Gastrocnemius medialis (tissue), 4 donors: ENCODE measurements around the gene CYTH1. TPM values are rescaled to one million over a fixed set of nuclear protein-coding genes. Genes with fewer than 3 reads are reported as not detected.

ENCODE experiments used
- ATAC-seq, 2 donors: fragments of 150-250 bp; one replicate each; pipeline ENCODE4 v1.9.1; 2016
- DNase-seq, 2 donors: peaks; one replicate each; pipeline ENCODE4 v3.0.0-alpha.2; 2019
- H3K27ac ChIP-seq, 4 donors: fragments of 200-600 bp; sonication (generic); 1 replicate in 1 of 4; 2 replicates in 3 of 4; pipeline ENCODE4 v1.5.1; 2016 to 2018; ENCODE audit warnings: mild to moderate bottlenecking in 2 of 4, moderate library complexity in 1 of 4
- H3K27me3 ChIP-seq, 3 donors: fragments of 200-600 bp; sonication (generic) in 2 of 3; 1 replicate in 1 of 3; 2 replicates in 2 of 3; pipeline versions ENCODE4 v1.5.1 to v1.6.0; 2016 to 2019; ENCODE audit warnings: mild to moderate bottlenecking in 1 of 3, moderate library complexity in 1 of 3
- H3K36me3 ChIP-seq, 2 donors: fragments of 200-600 bp; sonication (generic) in 1 of 2; one replicate each; pipeline ENCODE4 v1.5.1; 2017 to 2018
- H3K4me1 ChIP-seq, 2 donors: fragments of 200-600 bp; sonication (generic) in 1 of 2; one replicate each; pipeline ENCODE4 v1.5.1; 2016 to 2017; ENCODE audit warnings: mild to moderate bottlenecking in 2 of 2
- H3K4me3 ChIP-seq, 4 donors: fragments of 200-600 bp; sonication (generic) in 3 of 4; 1 replicate in 1 of 4; 2 replicates in 3 of 4; pipeline ENCODE4 v1.5.1; 2016 to 2019; ENCODE audit warnings: mild to moderate bottlenecking in 2 of 4
- H3K9me3 ChIP-seq, 3 donors: fragments of 200-600 bp; sonication (generic) in 2 of 3; 1 replicate in 1 of 3; 2 replicates in 2 of 3; pipeline ENCODE4 v1.5.1; 2016 to 2019
- CTCF ChIP-seq, 5 experiments: fragments of 450-650 bp in 3 of 5; fragments of 200-600 bp in 2 of 5; sonication (generic) in 2 of 5; IDR thresholded peaks in 4 of 5; conservative IDR thresholded peaks in 1 of 5; 1 replicate in 4 of 5; 2 replicates in 1 of 5; pipeline ENCODE4 v1.5.1; 2016 to 2019; ENCODE audit warnings: antibody characterized with exemption in 5 of 5, mild to moderate bottlenecking in 3 of 5, moderate library complexity in 3 of 5
- POLR2A ChIP-seq, 2 donors: fragments of 450-650 bp; IDR thresholded peaks; one replicate each; pipeline ENCODE4 v1.6.1; 2017; ENCODE audit warnings: antibody characterized with exemption in 2 of 2, mild to moderate bottlenecking in 2 of 2, moderate library complexity in 2 of 2
- in situ Hi-C, 4 donors: fragments of 200-750 bp; cut with MboI; loops; one replicate each; pipeline versions ENCODE4 v1.15.0 to v1.8.0; 2017; ENCODE audit warnings: low sequenced_read_pairs in 4 of 4
- intact Hi-C: fragments of 100-400 bp; cut with DNase I; formaldehyde crosslinking; loops from one replicate; pipeline ENCODE4 v1.15.1; 2023; ENCODE audit warnings: low total_unique reads
- total RNA-seq, 4 donors: library from RNA; depleted of rRNA; stranded (reverse); fragments of >200 nt; gene quantifications; one replicate each; pipeline versions ENCODE4 v1.1.0 to v1.2.3, GENCODE V29; 2016

Gene CYTH1
- total RNA-seq, 4 donors from 2014 or later: 24.7 to 43.7 (median 32.4) TPM

- DNase-seq: no peak
- in situ Hi-C loops: no loop called here
- no peak overlapping the region for H3K27ac ChIP-seq
- no peak for ATAC-seq
- peaks cover 0 to 39% of the 10 kb centered on the region in 2 donors for H3K36me3 ChIP-seq
- H3K4me1 ChIP-seq: no peaks in the 10 kb centered on the region
- no peaks in the 10 kb centered on the region for H3K27me3 ChIP-seq
- H3K9me3 ChIP-seq: no peaks in the 10 kb centered on the region
- no peak overlapping the region for H3K4me3 ChIP-seq
- intact Hi-C loops: no loop called here
- TF ChIP-seq CTCF (IDR thresholded peaks at IDR 0.05 in 4 of 5, conservative IDR thresholded peaks at IDR 0.05 in 1 of 5) (no peak), POLR2A (IDR thresholded peaks at IDR 0.05) (no peak)
Observed at GRCh38 chr17:78689029-78689428, 93.0 kb downstream of the CYTH1 start.

GRCh38 chr17:78687944-78688343 lies 94.1 kb downstream of the CYTH1 start:
- TF ChIP-seq POLR2A (IDR thresholded peaks at IDR 0.05): no peak
- no peak for TF ChIP-seq CTCF (IDR thresholded peaks at IDR 0.05 in 4 of 5, conservative IDR thresholded peaks at IDR 0.05 in 1 of 5)
- intact Hi-C loops: no loop called here
- no peak for DNase-seq
- H3K36me3 ChIP-seq: peaks cover 0 to 44% of the 10 kb centered on the region in 2 donors
- H3K9me3 ChIP-seq: no peaks in the 10 kb centered on the region
- no peaks in the 10 kb centered on the region for H3K4me1 ChIP-seq
- H3K27me3 ChIP-seq: no peaks in the 10 kb centered on the region
- ATAC-seq: no peak
- in situ Hi-C loops: no loop called here
- no peak overlapping the region for H3K4me3 ChIP-seq
- H3K27ac ChIP-seq: no peak overlapping the region

GRCh38 chr17:78687125-78687524 lies 94.9 kb downstream of the CYTH1 start:
- Histone ChIP-seq H3K4me3 (no peak overlapping the region), H3K9me3 (no peaks in the 10 kb centered on the region), H3K27me3 (no peaks in the 10 kb centered on the region), H3K4me1 (no peaks in the 10 kb centered on the region), H3K27ac (no peak overlapping the region), H3K36me3 (peaks cover 0 to 44% of the 10 kb centered on the region in 2 donors)
- TF ChIP-seq CTCF (IDR thresholded peaks at IDR 0.05 in 4 of 5, conservative IDR thresholded peaks at IDR 0.05 in 1 of 5) (no peak), POLR2A (IDR thresholded peaks at IDR 0.05) (no peak)
- in situ Hi-C loops: no loop called here
- DNase-seq (no peak), ATAC-seq (no peak)
- intact Hi-C loops: no loop called here

- Histone ChIP-seq H3K4me3 (no peak overlapping the region), H3K36me3 (peaks cover 0 to 40% of the 10 kb centered on the region in 2 donors), H3K4me1 (peaks cover 0 to 16% of the 10 kb centered on the region in 2 donors), H3K9me3 (no peaks in the 10 kb centered on the region), H3K27ac (no peak overlapping the region), H3K27me3 (no peaks in the 10 kb centered on the region)
- no peak for DNase-seq
- TF ChIP-seq CTCF (IDR thresholded peaks at IDR 0.05 in 4 of 5, conservative IDR thresholded peaks at IDR 0.05 in 1 of 5): no peak
- in situ Hi-C loops: no loop called here
- no peak for ATAC-seq
- intact Hi-C loops: loop anchor here (5.0 kb wide), 1 partner anchor 33 kb away; no protein-coding TSS in a partner anchor
Observed at GRCh38 chr17:78684026-78684425, 98.0 kb downstream of the CYTH1 start.

- no peak for ATAC-seq
- Histone ChIP-seq H3K4me3 (no peak overlapping the region), H3K4me1 (peaks cover 2 to 22% of the 10 kb centered on the region in 2 donors), H3K27me3 (no peaks in the 10 kb centered on the region), H3K36me3 (peaks cover 0 to 35% of the 10 kb centered on the region in 2 donors), H3K9me3 (no peaks in the 10 kb centered on the region), H3K27ac (no peak overlapping the region)
- intact Hi-C loops (loop anchor here (5.0 kb wide), 1 partner anchor 34 kb away; no protein-coding TSS in a partner anchor), in situ Hi-C loops (no loop called here)
- no peak for TF ChIP-seq CTCF (IDR thresholded peaks at IDR 0.05 in 4 of 5, conservative IDR thresholded peaks at IDR 0.05 in 1 of 5)
- TF ChIP-seq POLR2A (IDR thresholded peaks at IDR 0.05): no peak
- DNase-seq: no peak
Observed at GRCh38 chr17:78683408-78683961, 98.6 kb downstream of the CYTH1 start.
